GM20431 (cell line): ENCODE results near the gene KHNYN.
"Not testable (repeated sequence)": the region's sequence is repeated elsewhere in the genome, so short reads cannot be mapped to it uniquely, and the experiment has no call there.

Experiments
- in situ Hi-C: fragments of 300-500 bp; cut with MseI, MboI; formaldehyde crosslinking; loops from one replicate; pipeline ENCODE4 v1.15.0; 2020; ENCODE audit warnings: low sequenced_read_pairs; ENCODE audit not compliant: unreplicated experiment

KHNYN gene

GRCh38 chr14:24429395-24430142 is at the start of gene KHNYN, which contains the start of gene CBLN3:
Gene KHNYN, plus strand, starts transcription at chr14:24429954. Its CDS starts 777 bp downstream, at chr14:24430731.
Gene CBLN3, minus strand, starts transcription at chr14:24429668. Its CDS starts 614 bp downstream, at chr14:24429054.
- in situ Hi-C loops: loop anchor here (10.0 kb wide), 1 partner anchor 95 kb away; the partner anchor contains the start of genes ADCY4 and RIPK3

GRCh38 chr14:24381363-24382063 is 48.2 kb upstream of the KHNYN start:
- in situ Hi-C loops: no loop called here

GRCh38 chr14:24382064-24382371 is 47.7 kb upstream of the KHNYN start:
- in situ Hi-C loops: no loop called here

- in situ Hi-C loops: no loop called here
Measured at GRCh38 chr14:24384169-24384568, 45.6 kb upstream of the KHNYN start.

- in situ Hi-C loops: no loop called here
Measured at GRCh38 chr14:24385524-24385923, 44.2 kb upstream of the KHNYN start.

GRCh38 chr14:24387009-24387345 is 42.8 kb upstream of the KHNYN start:
- in situ Hi-C loops: no loop called here

GRCh38 chr14:24387579-24387978 is 42.2 kb upstream of the KHNYN start:
- in situ Hi-C loops: not testable (repeated sequence)

GRCh38 chr14:24388474-24389179 is 41.1 kb upstream of the KHNYN start:
- in situ Hi-C loops: no loop called here

- in situ Hi-C loops: no loop called here
Measured at GRCh38 chr14:24389226-24389848, 40.4 kb upstream of the KHNYN start.

- in situ Hi-C loops: no loop called here
Measured at GRCh38 chr14:24390701-24391468, 38.9 kb upstream of the KHNYN start.

- in situ Hi-C loops: no loop called here
Measured at GRCh38 chr14:24392325-24393091, 37.2 kb upstream of the KHNYN start.

GRCh38 chr14:24394275-24394674 is 35.5 kb upstream of the KHNYN start:
- in situ Hi-C loops: no loop called here

- in situ Hi-C loops: no loop called here
Measured at GRCh38 chr14:24395609-24396582, 33.9 kb upstream of the KHNYN start.

GRCh38 chr14:24397639-24398292 is 32.0 kb upstream of the KHNYN start:
- in situ Hi-C loops: no loop called here

GRCh38 chr14:24398293-24398652 is 31.5 kb upstream of the KHNYN start:
- in situ Hi-C loops: no loop called here

GRCh38 chr14:24398653-24399446 is 30.9 kb upstream of the KHNYN start, which contains the start of gene NYNRIN:
Gene NYNRIN, plus strand, starts transcription at chr14:24399003. Its CDS starts 244 bp downstream, at chr14:24399247.
- in situ Hi-C loops: no loop called here

GRCh38 chr14:24399447-24399822 is 30.3 kb upstream of the KHNYN start:
- in situ Hi-C loops: no loop called here
